C4-2B (cell line): ENCODE data around the gene SEC23IP.
"Not testable (repeated sequence)": the region's sequence is repeated elsewhere in the genome, so short reads cannot be mapped to it uniquely, and the experiment has no call there.

ENCODE experiments used
- CTCF ChIP-seq: fragments of 450-650 bp; conservative IDR thresholded peaks from 2 replicates; pipeline ENCODE4 v1.5.1; 2017; ENCODE audit warnings: mild to moderate bottlenecking
- ZFX ChIP-seq: fragments of 450-650 bp; IDR thresholded peaks from 2 replicates; pipeline ENCODE4 v1.6.1; 2017

- TF ChIP-seq CTCF, ZFX: not testable (repeated sequence)
Observed at GRCh38 chr10:119907695-119908094, 15.2 kb downstream of the SEC23IP start.
